Neural progenitor cell (in vitro differentiated cells): ENCODE results near the gene TOPBP1. TPM values are rescaled to one million over a fixed set of nuclear protein-coding genes. Genes with fewer than 3 reads are reported as not detected.

Experiments
- DNase-seq: peaks from one replicate; pipeline ENCODE4 v3.0.0-alpha.2; 2016; ENCODE audit warnings: low spot score
- H2AFZ ChIP-seq: fragments of 200-600 bp; sonication (generic); replicated peaks from 2 replicates; pipeline ENCODE4 v1.6.1; 2016; ENCODE audit warnings: antibody characterized with exemption
- H3F3A ChIP-seq: fragments of 200-600 bp; sonication (generic); 2 replicates; pipeline ENCODE4 v1.6.1; 2016; ENCODE audit warnings: antibody characterized with exemption, low read depth
- H3K27ac ChIP-seq: fragments of 200-600 bp; sonication (generic); 2 replicates; pipeline ENCODE4 v1.5.1; 2016; ENCODE audit warnings: mild to moderate bottlenecking
- H3K27me3 ChIP-seq: fragments of 200-600 bp; sonication (generic); 2 replicates; pipeline ENCODE4 v1.6.1; 2016; ENCODE audit warnings: mild to moderate bottlenecking, moderate library complexity
- H3K36me3 ChIP-seq: fragments of 200-600 bp; sonication (generic); 2 replicates; pipeline ENCODE4 v1.5.1; 2016
- H3K4me1 ChIP-seq: fragments of 200-600 bp; sonication (generic); 2 replicates; pipeline ENCODE4 v1.6.1; 2016; ENCODE audit warnings: mixed run types
- H3K4me2 ChIP-seq: fragments of 200-600 bp; sonication (generic); 2 replicates; pipeline ENCODE4 v1.6.1; 2016
- H3K4me3 ChIP-seq: fragments of 200-600 bp; sonication (generic); 2 replicates; pipeline ENCODE4 v1.5.1; 2016
- H3K79me2 ChIP-seq: fragments of 200-600 bp; sonication (generic); 2 replicates; pipeline ENCODE4 v1.6.1; 2016; ENCODE audit warnings: low read depth
- H3K9ac ChIP-seq: fragments of 200-600 bp; sonication (generic); 2 replicates; pipeline ENCODE4 v1.6.1; 2016
- H3K9me3 ChIP-seq: fragments of 200-600 bp; sonication (generic); 2 replicates; pipeline ENCODE4 v1.5.1; 2016; ENCODE audit warnings: low read depth
- H4K20me1 ChIP-seq: fragments of 200-600 bp; sonication (generic); 2 replicates; pipeline ENCODE4 v1.6.1; 2016; ENCODE audit warnings: low read depth
- H3K27ac Mint-ChIP-seq: 3 replicates; pipeline ENCODE4 v1.8.0; 2021; ENCODE audit warnings: mixed read lengths
- H3K27me3 Mint-ChIP-seq: 2 replicates; pipeline ENCODE4 v1.8.0; 2022; ENCODE audit warnings: low read depth, mild to moderate bottlenecking, inconsistent platforms, moderate library complexity, mixed read lengths; ENCODE audit not compliant: insufficient read depth
- H3K36me3 Mint-ChIP-seq: 3 replicates; pipeline ENCODE4 v1.8.0; 2021; ENCODE audit warnings: mixed read lengths
- H3K4me1 Mint-ChIP-seq: 3 replicates; pipeline ENCODE4 v1.8.0; 2021; ENCODE audit warnings: mixed read lengths
- H3K4me3 Mint-ChIP-seq: 3 replicates; pipeline ENCODE4 v1.8.0; 2021; ENCODE audit warnings: mild to moderate bottlenecking, moderate library complexity, mixed read lengths
- H3K9me3 Mint-ChIP-seq: 3 replicates; pipeline ENCODE4 v1.8.0; 2020; ENCODE audit warnings: mixed read lengths
- EZH2 ChIP-seq: fragments of 200-600 bp; sonication (generic); IDR thresholded peaks from 2 replicates; pipeline ENCODE4 v1.6.1; 2017; ENCODE audit warnings: antibody characterized with exemption, mild to moderate bottlenecking, moderate library complexity
- EZH2phosphoT487 ChIP-seq: fragments of 200-600 bp; sonication (generic); IDR thresholded peaks from 2 replicates; pipeline ENCODE4 v1.6.1; 2017; ENCODE audit warnings: antibody characterized with exemption
- total RNA-seq: library from RNA; depleted of rRNA; stranded (reverse); fragments of >200 nt; gene quantifications from 2 replicates; pipeline ENCODE4 v1.2.3, GENCODE V29; 2015; ENCODE audit warnings: low replicate concordance
- TF ChIP-seq, protein P1 (sequence below): fragments of 200-600 bp; sonication (generic); IDR thresholded peaks from 2 replicates; pipeline ENCODE4 v1.5.1; 2017; ENCODE audit warnings: antibody characterized with exemption, mild to moderate bottlenecking

TOPBP1 gene
- total RNA-seq, 1 donor from 2014 or later, result 67.7 TPM

DNA sequence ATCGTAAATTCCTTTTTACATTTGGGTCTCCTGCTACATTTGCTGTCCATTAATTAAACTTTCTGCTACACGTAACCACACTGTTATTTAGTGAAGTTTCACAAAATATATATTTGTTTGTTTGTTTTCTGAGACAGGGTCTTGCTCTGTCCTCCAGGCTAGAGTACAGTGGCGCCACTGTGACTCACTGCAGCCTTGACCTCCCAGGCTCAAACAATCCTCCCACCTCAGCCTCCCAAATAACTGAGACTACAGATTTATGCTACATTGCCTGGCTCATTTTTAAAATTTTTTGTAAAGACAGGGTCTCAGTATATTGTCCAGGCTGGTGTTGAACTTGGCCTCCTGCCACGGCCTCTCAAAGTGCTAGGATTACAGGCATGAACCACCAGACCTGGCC is 20.5 kb downstream of the TOPBP1 start:
- H3K4me1 Mint-ChIP-seq, result no peaks in the 10 kb centered on the region
- DNase-seq, result no peak
- Histone ChIP-seq H3K4me1 (no peaks in the 10 kb centered on the region), H3K4me2 (no peak overlapping the region), H3K27ac (no peak overlapping the region), H3F3A (no peaks in the 10 kb centered on the region), H3K9ac (no peak overlapping the region), H4K20me1 (peaks cover 6% of the 10 kb centered on the region), H3K9me3 (no peaks in the 10 kb centered on the region), H2AFZ (no peak overlapping the region), H3K79me2 (peaks cover 6% of the 10 kb centered on the region), H3K4me3 (no peak overlapping the region), H3K36me3 (peaks cover 36% of the 10 kb centered on the region), H3K27me3 (no peaks in the 10 kb centered on the region)
- H3K4me3 Mint-ChIP-seq, result no peak overlapping the region
- no peak overlapping the region for H3K27ac Mint-ChIP-seq
- no peaks in the 10 kb centered on the region for H3K27me3 Mint-ChIP-seq
- peaks cover 24% of the 10 kb centered on the region for H3K36me3 Mint-ChIP-seq
- TF ChIP-seq EZH2 (no peak), EZH2phosphoT487 (no peak)
- H3K9me3 Mint-ChIP-seq, result no peaks in the 10 kb centered on the region

DNA sequence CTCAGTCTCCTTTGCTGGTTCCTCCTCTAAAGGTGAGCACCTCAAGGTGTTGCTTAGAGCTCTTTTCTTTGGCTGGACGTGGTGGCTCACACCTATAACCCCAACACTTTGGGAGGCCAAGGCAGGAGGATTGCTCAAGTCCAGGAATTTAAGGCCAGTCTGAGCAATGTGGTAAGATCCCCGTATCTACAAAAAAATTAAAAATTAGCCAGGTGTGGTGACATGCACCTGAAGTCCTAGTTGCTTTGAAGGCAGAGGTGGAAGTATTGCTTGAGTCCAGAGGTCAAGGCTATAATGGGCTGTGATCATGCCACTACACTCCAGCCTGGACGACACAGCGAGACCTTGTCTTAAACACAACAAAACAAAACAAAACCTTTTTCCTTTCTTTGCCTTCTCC is 28.3 kb downstream of the TOPBP1 start:
- H3K79me2 ChIP-seq, result peaks cover 14% of the 10 kb centered on the region
- no peaks in the 10 kb centered on the region for H3K4me1 ChIP-seq
- H3K36me3 ChIP-seq, result peaks cover 16% of the 10 kb centered on the region
- no peaks in the 10 kb centered on the region for H3K9me3 ChIP-seq
- H3K4me2 ChIP-seq, result no peak overlapping the region
- no peaks in the 10 kb centered on the region for H3K27me3 ChIP-seq
- H2AFZ ChIP-seq, result no peak overlapping the region
- H3K9me3 Mint-ChIP-seq, result no peaks in the 10 kb centered on the region
- peaks cover 2% of the 10 kb centered on the region for H4K20me1 ChIP-seq
- H3K4me1 Mint-ChIP-seq, result no peaks in the 10 kb centered on the region
- H3F3A ChIP-seq, result no peaks in the 10 kb centered on the region
- no peak for TF ChIP-seq EZH2
- TF ChIP-seq, protein P1, sequence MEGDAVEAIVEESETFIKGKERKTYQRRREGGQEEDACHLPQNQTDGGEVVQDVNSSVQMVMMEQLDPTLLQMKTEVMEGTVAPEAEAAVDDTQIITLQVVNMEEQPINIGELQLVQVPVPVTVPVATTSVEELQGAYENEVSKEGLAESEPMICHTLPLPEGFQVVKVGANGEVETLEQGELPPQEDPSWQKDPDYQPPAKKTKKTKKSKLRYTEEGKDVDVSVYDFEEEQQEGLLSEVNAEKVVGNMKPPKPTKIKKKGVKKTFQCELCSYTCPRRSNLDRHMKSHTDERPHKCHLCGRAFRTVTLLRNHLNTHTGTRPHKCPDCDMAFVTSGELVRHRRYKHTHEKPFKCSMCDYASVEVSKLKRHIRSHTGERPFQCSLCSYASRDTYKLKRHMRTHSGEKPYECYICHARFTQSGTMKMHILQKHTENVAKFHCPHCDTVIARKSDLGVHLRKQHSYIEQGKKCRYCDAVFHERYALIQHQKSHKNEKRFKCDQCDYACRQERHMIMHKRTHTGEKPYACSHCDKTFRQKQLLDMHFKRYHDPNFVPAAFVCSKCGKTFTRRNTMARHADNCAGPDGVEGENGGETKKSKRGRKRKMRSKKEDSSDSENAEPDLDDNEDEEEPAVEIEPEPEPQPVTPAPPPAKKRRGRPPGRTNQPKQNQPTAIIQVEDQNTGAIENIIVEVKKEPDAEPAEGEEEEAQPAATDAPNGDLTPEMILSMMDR, result no peak
- TF ChIP-seq EZH2phosphoT487, result no peak
- H3K4me3 ChIP-seq, result no peak overlapping the region
- no peak overlapping the region for H3K27ac ChIP-seq
- H3K27ac Mint-ChIP-seq, result no peak overlapping the region
- peaks cover 2% of the 10 kb centered on the region for H3K27me3 Mint-ChIP-seq
- DNase-seq, result no peak
- peaks cover 26% of the 10 kb centered on the region for H3K36me3 Mint-ChIP-seq
- no peak overlapping the region for H3K4me3 Mint-ChIP-seq
- no peak overlapping the region for H3K9ac ChIP-seq

DNA sequence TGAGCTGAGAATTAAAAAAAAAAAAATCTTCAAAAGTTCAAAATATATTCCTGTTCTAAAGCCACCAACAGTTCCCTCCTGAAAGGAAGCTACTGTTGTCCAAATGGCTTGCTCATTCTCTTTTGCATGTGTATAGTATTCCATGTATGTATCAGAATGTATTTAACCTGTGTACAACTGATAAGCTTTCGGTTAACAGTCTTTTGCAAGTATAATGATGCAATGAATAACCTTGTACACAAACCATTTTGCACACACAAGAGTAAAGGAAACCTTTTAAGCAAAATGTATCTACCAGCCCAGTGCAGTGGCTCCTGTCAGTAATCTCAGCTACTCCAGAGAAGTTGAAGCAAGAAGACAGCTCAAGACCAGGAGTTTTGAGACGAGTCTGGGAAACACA is 32.6 kb downstream of the TOPBP1 start:
- H3K4me2 ChIP-seq, result no peak overlapping the region
- H4K20me1 ChIP-seq, result no peaks in the 10 kb centered on the region
- H2AFZ ChIP-seq, result no peak overlapping the region
- H3F3A ChIP-seq, result no peaks in the 10 kb centered on the region
- H3K9me3 Mint-ChIP-seq, result no peaks in the 10 kb centered on the region
- H3K4me1 ChIP-seq, result no peaks in the 10 kb centered on the region
- H3K36me3 ChIP-seq, result peaks cover 29% of the 10 kb centered on the region
- H3K27ac Mint-ChIP-seq, result no peak overlapping the region
- H3K79me2 ChIP-seq, result peaks cover 6% of the 10 kb centered on the region
- DNase-seq, result no peak
- no peak overlapping the region for H3K4me3 Mint-ChIP-seq
- H3K27me3 Mint-ChIP-seq, result peaks cover 2% of the 10 kb centered on the region
- H3K4me3 ChIP-seq, result no peak overlapping the region
- no peaks in the 10 kb centered on the region for H3K4me1 Mint-ChIP-seq
- H3K9ac ChIP-seq, result peak overlapping the region; percentile 27
- no peak for TF ChIP-seq EZH2phosphoT487
- TF ChIP-seq EZH2, result no peak
- TF ChIP-seq, protein P1, result no peak
- H3K27me3 ChIP-seq, result no peaks in the 10 kb centered on the region
- no peaks in the 10 kb centered on the region for H3K9me3 ChIP-seq
- H3K36me3 Mint-ChIP-seq, result peaks cover 30% of the 10 kb centered on the region
- no peak overlapping the region for H3K27ac ChIP-seq

DNA sequence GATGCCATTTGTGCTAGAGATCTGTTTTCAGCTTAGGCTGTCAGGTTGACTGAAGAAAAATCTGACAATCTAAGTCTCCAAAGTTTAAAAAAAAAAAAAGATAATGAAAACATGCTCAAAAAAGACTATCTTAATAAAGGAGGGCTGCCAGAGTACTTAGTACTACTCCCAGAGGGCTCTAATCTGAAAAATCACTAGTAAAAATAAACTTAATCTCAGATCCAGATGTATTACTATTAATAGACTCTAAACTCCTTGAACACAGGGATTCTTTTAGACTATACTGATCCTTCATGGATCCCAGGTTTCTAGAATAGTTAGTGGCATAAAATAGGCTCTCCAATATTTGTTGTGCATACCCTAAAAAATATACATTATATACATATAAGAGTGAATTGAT is 34.0 kb downstream of the TOPBP1 start:
- H3K27ac ChIP-seq, result no peak overlapping the region
- H3K36me3 Mint-ChIP-seq, result peaks cover 26% of the 10 kb centered on the region
- H3K27me3 ChIP-seq, result no peaks in the 10 kb centered on the region
- peaks cover 2% of the 10 kb centered on the region for H3K27me3 Mint-ChIP-seq
- TF ChIP-seq, protein P1, result no peak
- H3K9ac ChIP-seq, result no peak overlapping the region
- DNase-seq, result no peak
- H3K4me1 Mint-ChIP-seq, result no peaks in the 10 kb centered on the region
- H3K4me2 ChIP-seq, result no peak overlapping the region
- no peak overlapping the region for H3K27ac Mint-ChIP-seq
- H3K36me3 ChIP-seq, result peaks cover 36% of the 10 kb centered on the region
- no peak overlapping the region for H2AFZ ChIP-seq
- no peaks in the 10 kb centered on the region for H3F3A ChIP-seq
- no peaks in the 10 kb centered on the region for H3K4me1 ChIP-seq
- H3K9me3 ChIP-seq, result no peaks in the 10 kb centered on the region
- no peak overlapping the region for H3K4me3 Mint-ChIP-seq
- no peak overlapping the region for H3K4me3 ChIP-seq
- no peaks in the 10 kb centered on the region for H4K20me1 ChIP-seq
- H3K79me2 ChIP-seq, result no peaks in the 10 kb centered on the region
- H3K9me3 Mint-ChIP-seq, result no peaks in the 10 kb centered on the region
